GM19035 (cell line): ENCODE measurements around the gene CXCL10.

Experiments
- ATAC-seq: cut with Tn5 transposase; IDR thresholded peaks from one replicate; pipeline ENCODE4 v1.9.1; 2021; ENCODE audit not compliant: unreplicated experiment

The CXCL10 gene

DNA sequence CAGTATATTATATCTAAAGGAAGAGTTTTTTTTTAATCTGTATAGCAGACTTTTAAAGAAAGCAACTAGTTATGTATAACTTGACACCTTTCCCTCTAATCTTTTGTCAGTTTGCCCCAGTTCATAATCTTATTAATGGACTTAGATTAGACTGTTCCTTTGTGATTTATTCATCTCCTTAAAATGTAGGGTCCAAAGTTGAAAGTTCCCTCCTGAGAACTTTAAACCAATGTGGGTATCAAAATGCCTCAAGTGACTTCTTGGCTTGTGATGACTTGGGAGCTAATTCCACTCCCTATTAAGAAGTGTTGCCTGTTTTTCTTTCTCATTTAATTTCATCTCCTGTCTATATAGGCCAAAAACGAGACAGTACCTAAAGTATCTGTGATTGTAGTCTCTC, 26.2 kb downstream of the CXCL10 start:
- ATAC-seq = no peak

- ATAC-seq = no peak
Observed at GRCh38 chr4:75995727-75996126, 27.6 kb downstream of the CXCL10 start.

- ATAC-seq = no peak
Observed at GRCh38 chr4:75992462-75992861, 30.8 kb downstream of the CXCL10 start.

GRCh38 chr4:75989846-75990528, 33.3 kb downstream of the CXCL10 start:
- ATAC-seq = no peak

GRCh38 chr4:75985116-75985515, 38.2 kb downstream of the CXCL10 start:
- no peak for ATAC-seq

GRCh38 chr4:75980576-75980975, 42.7 kb downstream of the CXCL10 start:
- ATAC-seq = no peak

- no peak for ATAC-seq
Observed at GRCh38 chr4:75976177-75976576, 47.1 kb downstream of the CXCL10 start.

- ATAC-seq = no peak
Observed at GRCh38 chr4:75973766-75974165, 49.5 kb downstream of the CXCL10 start.
